ENCODE data around the gene SMIM32. TPM values are rescaled to one million over a fixed set of nuclear protein-coding genes. Genes with fewer than 3 reads are reported as not detected.

The SMIM32 gene
- total RNA-seq, 1 donor from 2014 or later, result not detected

DNA sequence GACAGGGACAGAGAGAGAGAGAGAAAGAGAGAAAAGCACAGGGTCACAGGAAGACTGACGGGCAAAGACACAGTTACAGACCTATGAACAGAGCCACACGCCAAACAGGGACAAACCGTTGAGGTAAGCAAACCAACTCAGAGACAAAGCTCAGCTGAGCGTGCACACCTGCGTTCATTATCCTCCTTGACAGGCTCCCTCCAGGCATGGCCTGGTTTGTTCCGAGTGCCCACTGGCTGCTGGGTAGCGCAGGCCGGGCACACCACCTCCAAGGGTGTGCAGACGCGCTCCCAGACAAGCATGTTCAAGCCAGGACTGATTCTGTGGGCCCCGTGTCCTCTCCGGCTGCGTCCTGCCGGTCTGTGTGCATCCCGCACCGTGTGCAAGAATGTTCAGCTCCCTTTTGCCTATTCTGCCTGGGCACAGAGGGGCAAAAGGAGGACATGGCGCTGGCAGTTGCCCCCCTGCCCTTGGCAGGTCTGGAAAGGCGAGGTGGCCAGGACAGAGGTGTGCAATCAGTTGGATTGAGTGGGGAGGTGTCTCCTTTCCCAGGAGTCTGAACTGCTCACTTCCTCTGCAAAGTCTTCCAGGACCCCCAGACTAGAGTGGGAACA, 467 bp upstream of the SMIM32 start:
- Mint-ChIP-seq H3K27ac (ENCODE audit: unreplicated experiment) (no peak overlapping the region), H3K27me3 (ENCODE audit: low read depth) (peaks cover 83% of the 10 kb centered on the region), H3K36me3 (ENCODE audit: low read depth) (peaks cover 9% of the 10 kb centered on the region), H3K4me3 (peak overlapping the region; percentile 84), H3K9me3 (no peaks in the 10 kb centered on the region), H3K4me1 (peaks cover 24% of the 10 kb centered on the region)
- no peak for DNase-seq (ENCODE audit: low read depth, low spot score)
- TF ChIP-seq, protein P1, sequence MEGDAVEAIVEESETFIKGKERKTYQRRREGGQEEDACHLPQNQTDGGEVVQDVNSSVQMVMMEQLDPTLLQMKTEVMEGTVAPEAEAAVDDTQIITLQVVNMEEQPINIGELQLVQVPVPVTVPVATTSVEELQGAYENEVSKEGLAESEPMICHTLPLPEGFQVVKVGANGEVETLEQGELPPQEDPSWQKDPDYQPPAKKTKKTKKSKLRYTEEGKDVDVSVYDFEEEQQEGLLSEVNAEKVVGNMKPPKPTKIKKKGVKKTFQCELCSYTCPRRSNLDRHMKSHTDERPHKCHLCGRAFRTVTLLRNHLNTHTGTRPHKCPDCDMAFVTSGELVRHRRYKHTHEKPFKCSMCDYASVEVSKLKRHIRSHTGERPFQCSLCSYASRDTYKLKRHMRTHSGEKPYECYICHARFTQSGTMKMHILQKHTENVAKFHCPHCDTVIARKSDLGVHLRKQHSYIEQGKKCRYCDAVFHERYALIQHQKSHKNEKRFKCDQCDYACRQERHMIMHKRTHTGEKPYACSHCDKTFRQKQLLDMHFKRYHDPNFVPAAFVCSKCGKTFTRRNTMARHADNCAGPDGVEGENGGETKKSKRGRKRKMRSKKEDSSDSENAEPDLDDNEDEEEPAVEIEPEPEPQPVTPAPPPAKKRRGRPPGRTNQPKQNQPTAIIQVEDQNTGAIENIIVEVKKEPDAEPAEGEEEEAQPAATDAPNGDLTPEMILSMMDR (conservative IDR thresholded peaks at IDR 0.05), result no peak

DNA sequence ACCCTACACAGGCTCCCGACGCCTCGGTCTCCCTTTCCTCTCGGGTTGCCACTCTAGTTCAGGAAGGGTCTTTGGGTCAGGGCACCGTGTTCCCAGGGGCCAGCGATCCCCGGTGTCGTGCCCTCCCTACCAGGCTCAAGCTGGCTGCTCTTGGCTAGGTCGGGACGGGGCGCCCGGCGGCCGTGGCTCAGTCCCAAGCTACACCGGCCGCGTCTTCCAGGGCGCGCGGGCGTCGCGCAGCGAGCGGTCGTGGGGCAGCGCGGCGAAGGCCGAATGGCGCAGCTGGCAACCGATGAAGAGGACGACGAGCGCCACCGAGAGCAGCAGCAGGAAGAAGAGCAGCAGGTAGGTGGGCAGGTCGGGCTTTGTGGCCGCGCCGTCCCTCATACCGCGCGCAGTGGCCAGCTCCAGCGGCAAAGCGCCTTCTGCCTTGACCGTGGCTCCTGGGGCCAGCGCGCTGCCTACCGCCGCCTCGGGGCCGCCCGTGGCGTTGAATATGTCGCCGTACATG, 892 bp downstream of the SMIM32 start:
- Mint-ChIP-seq H3K27me3 (ENCODE audit: low read depth) (peaks cover 86% of the 10 kb centered on the region), H3K4me1 (peaks cover 24% of the 10 kb centered on the region), H3K4me3 (peak overlapping the region; percentile 74), H3K9me3 (no peaks in the 10 kb centered on the region), H3K27ac (ENCODE audit: unreplicated experiment) (no peak overlapping the region), H3K36me3 (ENCODE audit: low read depth) (peaks cover 19% of the 10 kb centered on the region)
- DNase-seq (ENCODE audit: low read depth, low spot score), result peak; percentile 14
- TF ChIP-seq, protein P1 (conservative IDR thresholded peaks at IDR 0.05), result no peak

DNA sequence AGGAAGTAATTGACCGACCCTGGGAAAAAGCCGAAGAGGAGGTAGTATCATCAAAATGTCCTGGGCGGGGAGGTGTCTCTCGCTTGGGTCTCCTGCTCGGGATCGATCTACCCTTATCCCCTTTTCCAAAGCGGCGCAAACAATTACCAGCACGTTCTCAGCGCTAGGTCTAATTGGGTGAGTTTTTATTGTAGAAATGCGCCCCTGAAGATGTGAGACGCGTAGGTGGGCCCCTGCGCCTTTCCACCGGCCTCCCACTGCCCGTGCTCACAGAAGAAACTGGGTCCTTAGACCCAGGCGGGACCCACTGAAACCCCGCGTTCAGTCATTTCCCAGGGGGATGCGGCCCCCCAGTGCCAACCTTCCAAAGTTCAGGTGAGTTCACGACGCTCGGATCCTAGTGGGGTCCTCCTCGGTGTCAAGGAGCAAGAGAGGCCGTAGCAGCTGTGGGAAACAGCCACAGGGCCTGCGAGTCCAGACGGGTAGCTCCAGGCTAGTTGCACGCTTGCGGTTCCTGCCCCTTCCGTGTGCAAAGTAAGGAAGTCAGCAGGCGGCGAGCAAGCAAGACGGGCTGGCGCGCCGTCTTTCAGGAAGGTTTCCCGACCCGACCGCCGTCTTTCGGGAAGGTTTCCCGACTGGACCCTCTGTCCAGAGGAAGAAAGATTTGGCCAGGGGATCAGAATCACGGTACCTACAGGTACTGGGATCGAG, 1.5 kb downstream of the SMIM32 start:
- TF ChIP-seq, protein P1 (conservative IDR thresholded peaks at IDR 0.05), result no peak
- Mint-ChIP-seq H3K9me3 (no peaks in the 10 kb centered on the region), H3K27me3 (ENCODE audit: low read depth) (peaks cover 84% of the 10 kb centered on the region), H3K36me3 (ENCODE audit: low read depth) (peaks cover 24% of the 10 kb centered on the region), H3K4me1 (peaks cover 22% of the 10 kb centered on the region), H3K4me3 (peak overlapping the region; percentile 74), H3K27ac (ENCODE audit: unreplicated experiment) (no peak overlapping the region)
- no peak for DNase-seq (ENCODE audit: low read depth, low spot score)

DNA sequence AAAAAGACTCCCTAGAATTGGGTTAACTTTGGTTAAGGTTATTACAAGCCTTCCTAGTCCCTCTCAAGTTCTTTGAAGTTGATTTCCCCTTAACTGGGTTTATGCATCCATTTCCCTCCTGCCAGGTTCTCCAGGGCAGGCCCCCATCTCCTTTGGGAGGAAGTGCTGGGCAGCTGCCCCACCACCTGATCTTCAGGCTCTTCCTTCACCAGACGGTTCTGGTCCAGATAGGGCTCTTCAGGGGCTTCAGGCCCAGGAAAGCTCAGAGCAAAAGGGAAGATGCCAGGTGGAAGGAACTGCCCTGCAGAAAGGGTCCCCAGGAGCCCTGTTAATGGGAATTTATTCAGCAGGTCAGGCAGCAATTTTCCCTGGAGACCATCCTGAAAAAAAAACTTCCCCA, 2.1 kb downstream of the SMIM32 start:
- TF ChIP-seq, protein P1 (conservative IDR thresholded peaks at IDR 0.05), result no peak

DNA sequence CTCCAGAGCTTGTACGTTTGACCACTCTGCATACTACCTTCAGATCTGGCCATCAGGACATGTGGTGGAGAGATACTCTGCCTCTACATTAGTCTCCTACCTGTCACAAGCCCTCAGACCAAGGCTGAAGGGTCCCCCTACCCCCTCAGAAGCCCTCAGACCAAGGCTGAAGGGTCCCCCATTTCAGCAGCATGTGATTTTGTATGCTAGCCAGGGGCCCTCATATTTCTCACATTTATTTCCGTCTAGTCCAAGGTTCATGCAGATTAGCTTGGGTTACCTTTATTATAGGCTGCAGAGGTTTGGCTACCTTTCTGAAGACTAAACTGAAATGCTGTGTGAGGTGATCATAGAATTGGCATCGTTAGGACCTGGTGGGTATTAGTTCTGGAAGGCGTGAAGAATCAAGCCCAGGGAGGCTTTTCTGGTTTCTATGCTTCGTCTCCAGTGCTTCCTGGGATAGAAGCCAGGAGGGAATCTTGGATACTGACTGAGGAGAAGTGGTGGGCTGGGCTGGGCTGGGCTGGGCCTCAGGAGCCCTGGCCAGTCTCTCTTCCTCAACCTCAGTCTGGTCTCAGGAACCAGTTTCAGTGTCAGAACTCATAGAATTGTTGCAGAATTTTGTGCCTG, 2.8 kb downstream of the SMIM32 start:
- Mint-ChIP-seq H3K9me3 (no peaks in the 10 kb centered on the region), H3K4me3 (peak overlapping the region; percentile 74), H3K36me3 (ENCODE audit: low read depth) (peaks cover 24% of the 10 kb centered on the region), H3K27me3 (ENCODE audit: low read depth) (peaks cover 71% of the 10 kb centered on the region), H3K27ac (ENCODE audit: unreplicated experiment) (no peak overlapping the region), H3K4me1 (peaks cover 12% of the 10 kb centered on the region)
- TF ChIP-seq, protein P1 (conservative IDR thresholded peaks at IDR 0.05), result no peak
- DNase-seq (ENCODE audit: low read depth, low spot score), result no peak

More for the DNA sequence above, 2.1 kb downstream of the SMIM32 start:
- Mint-ChIP-seq H3K9me3 (no peaks in the 10 kb centered on the region), H3K4me1 (peaks cover 17% of the 10 kb centered on the region), H3K27me3 (ENCODE audit: low read depth) (peaks cover 78% of the 10 kb centered on the region), H3K27ac (ENCODE audit: unreplicated experiment) (no peak overlapping the region), H3K4me3 (peak overlapping the region; percentile 74), H3K36me3 (ENCODE audit: low read depth) (peaks cover 24% of the 10 kb centered on the region)
- no peak for DNase-seq (ENCODE audit: low read depth, low spot score)
